Parathyroid adenoma (tissue), 2 donors: ENCODE results near the gene GATB.

Source experiments
- H2AFZ ChIP-seq: fragments of 300-600 bp; sonication (generic); one replicate; pipeline ENCODE4 v1.7.0; 2017; ENCODE audit warnings: antibody characterized with exemption, mild to moderate bottlenecking
- H3K27ac ChIP-seq: fragments of 300-600 bp; sonication (generic); one replicate; pipeline ENCODE4 v1.7.0; 2017
- H3K27me3 ChIP-seq: fragments of 300-600 bp; sonication (generic); one replicate; pipeline ENCODE4 v1.7.0; 2017; ENCODE audit warnings: low read length; ENCODE audit not compliant: control insufficient read depth, insufficient read depth
- H3K36me3 ChIP-seq: fragments of 300-600 bp; sonication (generic); one replicate; pipeline ENCODE4 v1.7.0; 2017; ENCODE audit warnings: low read length; ENCODE audit not compliant: control insufficient read depth, insufficient read depth
- H3K4me1 ChIP-seq: fragments of 300-600 bp; sonication (generic); one replicate; pipeline ENCODE4 v1.7.0; 2017; ENCODE audit warnings: control low read depth
- H3K4me2 ChIP-seq: fragments of 300-600 bp; sonication (generic); one replicate; pipeline ENCODE4 v1.7.0; 2017; ENCODE audit warnings: low read length
- H3K4me3 ChIP-seq: fragments of 300-600 bp; sonication (generic); one replicate; pipeline ENCODE4 v1.7.0; 2017; ENCODE audit warnings: low read depth, low read length
- H3K79me2 ChIP-seq: fragments of 300-600 bp; sonication (generic); one replicate; pipeline ENCODE4 v1.7.0; 2017; ENCODE audit warnings: control low read depth
- H3K9ac ChIP-seq: fragments of 300-600 bp; sonication (generic); one replicate; pipeline ENCODE4 v1.7.0; 2017; ENCODE audit warnings: mild to moderate bottlenecking
- H3K9me3 ChIP-seq: fragments of 300-600 bp; sonication (generic); one replicate; pipeline ENCODE4 v1.7.0; 2017; ENCODE audit warnings: low read length; ENCODE audit not compliant: control insufficient read depth
- TF ChIP-seq, protein P1 (sequence below): fragments of 300-600 bp; sonication (generic); IDR thresholded peaks from one replicate; pipeline ENCODE4 v1.7.0; 2017; ENCODE audit warnings: antibody characterized with exemption, mild to moderate bottlenecking
- donor health status: primary hyperparathyroidism.

The GATB gene

GRCh38 chr4:151729731-151730559 lies 30.9 kb downstream of the GATB start:
- H3K4me1 ChIP-seq: no peaks in the 10 kb centered on the region
- TF ChIP-seq, protein P1, sequence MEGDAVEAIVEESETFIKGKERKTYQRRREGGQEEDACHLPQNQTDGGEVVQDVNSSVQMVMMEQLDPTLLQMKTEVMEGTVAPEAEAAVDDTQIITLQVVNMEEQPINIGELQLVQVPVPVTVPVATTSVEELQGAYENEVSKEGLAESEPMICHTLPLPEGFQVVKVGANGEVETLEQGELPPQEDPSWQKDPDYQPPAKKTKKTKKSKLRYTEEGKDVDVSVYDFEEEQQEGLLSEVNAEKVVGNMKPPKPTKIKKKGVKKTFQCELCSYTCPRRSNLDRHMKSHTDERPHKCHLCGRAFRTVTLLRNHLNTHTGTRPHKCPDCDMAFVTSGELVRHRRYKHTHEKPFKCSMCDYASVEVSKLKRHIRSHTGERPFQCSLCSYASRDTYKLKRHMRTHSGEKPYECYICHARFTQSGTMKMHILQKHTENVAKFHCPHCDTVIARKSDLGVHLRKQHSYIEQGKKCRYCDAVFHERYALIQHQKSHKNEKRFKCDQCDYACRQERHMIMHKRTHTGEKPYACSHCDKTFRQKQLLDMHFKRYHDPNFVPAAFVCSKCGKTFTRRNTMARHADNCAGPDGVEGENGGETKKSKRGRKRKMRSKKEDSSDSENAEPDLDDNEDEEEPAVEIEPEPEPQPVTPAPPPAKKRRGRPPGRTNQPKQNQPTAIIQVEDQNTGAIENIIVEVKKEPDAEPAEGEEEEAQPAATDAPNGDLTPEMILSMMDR: no peak
- H3K4me3 ChIP-seq: no peak overlapping the region
- H3K4me2 ChIP-seq: no peak overlapping the region
- H2AFZ ChIP-seq: no peak overlapping the region
- no peaks in the 10 kb centered on the region for H3K79me2 ChIP-seq
- H3K27ac ChIP-seq: no peak overlapping the region
- H3K9me3 ChIP-seq: no peaks in the 10 kb centered on the region
- no peaks in the 10 kb centered on the region for H3K36me3 ChIP-seq
- no peak overlapping the region for H3K9ac ChIP-seq
- no peaks in the 10 kb centered on the region for H3K27me3 ChIP-seq

DNA sequence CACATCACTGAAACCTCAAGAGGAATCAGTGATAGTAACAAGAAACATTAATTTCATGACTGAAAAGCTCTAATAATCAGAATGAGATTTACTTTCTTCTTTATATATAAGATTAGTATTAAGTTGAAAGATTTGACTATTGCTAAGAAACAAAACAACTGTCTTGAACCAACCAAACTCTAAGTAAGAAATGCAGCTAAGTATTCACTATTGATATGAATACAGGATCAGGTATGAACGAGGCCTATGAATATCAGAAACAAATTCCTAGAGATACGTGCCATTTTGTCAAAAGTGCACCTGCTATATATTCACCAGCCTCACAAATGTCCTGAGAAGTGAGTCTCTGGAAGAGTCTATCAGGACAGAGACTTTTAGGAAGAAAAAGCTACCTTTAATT lies 32.1 kb downstream of the GATB start:
- Histone ChIP-seq H3K4me1 (no peaks in the 10 kb centered on the region), H3K27ac (no peak overlapping the region), H3K4me2 (no peak overlapping the region), H3K27me3 (no peaks in the 10 kb centered on the region), H3K4me3 (no peak overlapping the region), H3K9me3 (no peaks in the 10 kb centered on the region), H3K9ac (no peak overlapping the region), H2AFZ (no peak overlapping the region), H3K79me2 (no peaks in the 10 kb centered on the region), H3K36me3 (no peaks in the 10 kb centered on the region)
- TF ChIP-seq, protein P1: no peak

DNA sequence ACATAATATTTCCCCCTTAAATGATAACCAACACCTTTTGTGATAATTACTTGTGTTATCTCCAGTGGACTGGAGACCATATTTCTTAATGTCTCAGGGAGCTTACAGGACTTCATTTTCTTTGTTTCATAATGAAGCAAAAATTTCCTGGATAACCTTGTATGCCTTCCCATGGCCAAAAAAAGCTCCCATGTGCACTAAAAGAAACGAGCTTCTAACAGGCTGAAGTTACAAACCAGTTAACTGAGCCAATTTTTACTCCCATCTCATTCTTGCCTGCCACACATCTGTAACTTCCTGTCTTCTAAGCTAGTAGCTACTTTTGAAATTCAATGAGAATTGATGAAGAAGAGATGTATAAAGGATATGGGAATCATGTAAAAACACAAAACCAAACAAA lies 32.8 kb downstream of the GATB start:
- no peak overlapping the region for H3K9ac ChIP-seq
- no peak overlapping the region for H3K4me2 ChIP-seq
- H2AFZ ChIP-seq: no peak overlapping the region
- no peak overlapping the region for H3K27ac ChIP-seq
- H3K27me3 ChIP-seq: no peaks in the 10 kb centered on the region
- TF ChIP-seq, protein P1: no peak
- no peaks in the 10 kb centered on the region for H3K79me2 ChIP-seq
- no peaks in the 10 kb centered on the region for H3K9me3 ChIP-seq
- no peaks in the 10 kb centered on the region for H3K4me1 ChIP-seq
- no peaks in the 10 kb centered on the region for H3K36me3 ChIP-seq
- H3K4me3 ChIP-seq: no peak overlapping the region

DNA sequence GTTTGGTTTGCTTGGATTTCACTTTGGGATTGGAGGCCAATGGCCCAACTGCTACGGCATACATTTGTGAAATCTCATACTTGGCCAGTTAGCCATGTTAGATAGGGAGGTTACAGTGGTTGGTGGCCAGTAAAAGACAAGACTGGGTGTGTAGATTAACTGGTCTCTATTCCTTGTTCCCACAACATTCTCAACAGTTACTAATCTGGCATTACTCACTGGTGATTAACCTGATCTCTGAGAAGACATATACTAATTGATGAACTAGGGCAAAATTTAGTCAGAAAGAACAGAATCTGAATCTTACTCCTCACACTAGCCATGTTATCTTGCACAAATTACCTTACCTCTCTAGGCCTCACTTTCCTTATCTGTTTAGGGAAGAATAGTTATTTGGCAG lies 33.4 kb downstream of the GATB start:
- Histone ChIP-seq H3K4me1 (no peaks in the 10 kb centered on the region), H3K9ac (no peak overlapping the region), H3K27me3 (no peaks in the 10 kb centered on the region), H3K79me2 (no peaks in the 10 kb centered on the region), H2AFZ (no peak overlapping the region), H3K36me3 (no peaks in the 10 kb centered on the region), H3K27ac (no peak overlapping the region), H3K9me3 (no peaks in the 10 kb centered on the region), H3K4me3 (no peak overlapping the region), H3K4me2 (no peak overlapping the region)
- TF ChIP-seq, protein P1: no peak

DNA sequence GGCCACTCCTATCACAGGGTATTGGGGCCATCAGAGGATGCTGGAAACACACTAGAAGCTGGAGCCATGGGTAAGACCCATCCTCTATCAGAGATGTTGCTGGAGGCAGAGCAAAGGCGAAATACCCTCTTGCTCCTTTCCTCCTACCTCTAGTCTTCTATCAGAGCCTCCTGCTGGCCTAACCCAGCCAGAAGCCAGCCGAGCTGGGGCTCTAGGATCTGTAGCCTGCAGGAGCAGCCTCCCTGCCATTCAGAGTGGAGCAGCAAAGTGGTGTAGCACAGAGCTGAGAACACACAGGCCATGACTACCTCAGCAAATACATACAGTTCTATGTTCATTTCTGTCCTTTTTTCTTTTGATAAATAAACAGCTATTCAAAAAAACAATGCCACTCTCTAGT lies 35.7 kb downstream of the GATB start:
- Histone ChIP-seq H3K36me3 (no peaks in the 10 kb centered on the region), H3K4me2 (no peak overlapping the region), H3K9ac (no peak overlapping the region), H3K4me1 (no peaks in the 10 kb centered on the region), H3K27ac (no peak overlapping the region), H3K4me3 (no peak overlapping the region), H3K79me2 (no peaks in the 10 kb centered on the region), H2AFZ (no peak overlapping the region), H3K9me3 (no peaks in the 10 kb centered on the region), H3K27me3 (no peaks in the 10 kb centered on the region)
- TF ChIP-seq, protein P1: no peak
